ENCODE measurements around the gene PTPN7.
"Not testable (repeated sequence)": the region's sequence is repeated elsewhere in the genome, so short reads cannot be mapped to it uniquely, and the experiment has no call there.

PTPN7 gene

GRCh38 chr1:202181586-202181985 lies 21.2 kb upstream of the PTPN7 start:
- no peak overlapping the region for H2AK5ac ChIP-seq (ENCODE audit: low read length)
- H3K4me2 ChIP-seq (ENCODE audit: low read length): no peak overlapping the region
- H4K5ac ChIP-seq (ENCODE audit: low read length): no peak overlapping the region
- no peaks in the 10 kb centered on the region for H3K79me2 ChIP-seq (ENCODE audit: control insufficient read depth, insufficient read depth, low read length)
- H3K79me1 ChIP-seq (ENCODE audit: low read length): no peaks in the 10 kb centered on the region
- H3K23ac ChIP-seq (ENCODE audit: low read length): no peak overlapping the region
- no peak overlapping the region for H2BK5ac ChIP-seq (ENCODE audit: low read length)
- DNase-seq: no peak
- H2BK15ac ChIP-seq (replicated peaks; ENCODE audit: low read depth): no peak overlapping the region
- H2BK120ac ChIP-seq (ENCODE audit: low read depth, low read length): no peak overlapping the region
- no peak overlapping the region for H3K4me3 ChIP-seq (ENCODE audit: low read length)
- no peaks in the 10 kb centered on the region for H3K27me3 ChIP-seq (ENCODE audit: insufficient read depth, low read length, poor library complexity)
- no peak overlapping the region for H3K9ac ChIP-seq (ENCODE audit: low read length)
- no peak overlapping the region for H4K8ac ChIP-seq (ENCODE audit: low read depth, low read length)
- H3K36me3 ChIP-seq (ENCODE audit: control insufficient read depth, insufficient read depth, low read length): no peaks in the 10 kb centered on the region
- no peaks in the 10 kb centered on the region for H3K4me1 ChIP-seq (ENCODE audit: control insufficient read depth, low read depth, low read length)
- no peak overlapping the region for H3K18ac ChIP-seq (ENCODE audit: low read length)
- no peak overlapping the region for H3K56ac ChIP-seq (ENCODE audit: low read length)
- H3K4ac ChIP-seq (ENCODE audit: low read depth, low read length): no peak overlapping the region
- H3K27ac ChIP-seq (ENCODE audit: low read depth, low read length): no peak overlapping the region
- no CpG with 5 or more reads among the region's 7 CpGs for WGBS (ENCODE audit: extremely low coverage, insufficient coverage, low lambda C conversion rate)

GRCh38 chr1:202180751-202181139 lies 20.3 kb upstream of the PTPN7 start:
- not testable (repeated sequence) for H3K79me2 ChIP-seq (ENCODE audit: control insufficient read depth, insufficient read depth, low read length); H3K18ac ChIP-seq (ENCODE audit: low read length); DNase-seq; H3K27me3 ChIP-seq (ENCODE audit: insufficient read depth, low read length, poor library complexity); H4K8ac ChIP-seq (ENCODE audit: low read depth, low read length); H3K79me1 ChIP-seq (ENCODE audit: low read length); H3K4me1 ChIP-seq (ENCODE audit: control insufficient read depth, low read depth, low read length); H2AK5ac ChIP-seq (ENCODE audit: low read length); H2BK15ac ChIP-seq (replicated peaks; ENCODE audit: low read depth); H3K23ac ChIP-seq (ENCODE audit: low read length); H2BK120ac ChIP-seq (ENCODE audit: low read depth, low read length); H3K56ac ChIP-seq (ENCODE audit: low read length); H3K9ac ChIP-seq (ENCODE audit: low read length); H3K36me3 ChIP-seq (ENCODE audit: control insufficient read depth, insufficient read depth, low read length); H3K4me3 ChIP-seq (ENCODE audit: low read length); H4K5ac ChIP-seq (ENCODE audit: low read length); H2BK5ac ChIP-seq (ENCODE audit: low read length); H3K4me2 ChIP-seq (ENCODE audit: low read length); H3K4ac ChIP-seq (ENCODE audit: low read depth, low read length); H3K27ac ChIP-seq (ENCODE audit: low read depth, low read length)
- WGBS (ENCODE audit: extremely low coverage, insufficient coverage, low lambda C conversion rate): no CpG with 5 or more reads among the region's 2 CpGs

- H3K4me2 ChIP-seq (ENCODE audit: low read length): no peak overlapping the region
- no peak overlapping the region for H3K23ac ChIP-seq (ENCODE audit: low read length)
- H3K4me3 ChIP-seq (ENCODE audit: low read length): no peak overlapping the region
- no peaks in the 10 kb centered on the region for H3K36me3 ChIP-seq (ENCODE audit: control insufficient read depth, insufficient read depth, low read length)
- H3K27ac ChIP-seq (ENCODE audit: low read depth, low read length): no peak overlapping the region
- H3K79me1 ChIP-seq (ENCODE audit: low read length): no peaks in the 10 kb centered on the region
- no peak overlapping the region for H3K56ac ChIP-seq (ENCODE audit: low read length)
- no peak overlapping the region for H4K8ac ChIP-seq (ENCODE audit: low read depth, low read length)
- H2BK15ac ChIP-seq (replicated peaks; ENCODE audit: low read depth): no peak overlapping the region
- no peak overlapping the region for H2BK5ac ChIP-seq (ENCODE audit: low read length)
- no peak overlapping the region for H2AK5ac ChIP-seq (ENCODE audit: low read length)
- no peak overlapping the region for H2BK120ac ChIP-seq (ENCODE audit: low read depth, low read length)
- no peak overlapping the region for H4K5ac ChIP-seq (ENCODE audit: low read length)
- H3K18ac ChIP-seq (ENCODE audit: low read length): no peak overlapping the region
- H3K27me3 ChIP-seq (ENCODE audit: insufficient read depth, low read length, poor library complexity): no peaks in the 10 kb centered on the region
- H3K4me1 ChIP-seq (ENCODE audit: control insufficient read depth, low read depth, low read length): no peaks in the 10 kb centered on the region
- DNase-seq: no peak
- no peak overlapping the region for H3K4ac ChIP-seq (ENCODE audit: low read depth, low read length)
- H3K9ac ChIP-seq (ENCODE audit: low read length): no peak overlapping the region
- no peaks in the 10 kb centered on the region for H3K79me2 ChIP-seq (ENCODE audit: control insufficient read depth, insufficient read depth, low read length)
- no CpG with 5 or more reads among the region's 19 CpGs for WGBS (ENCODE audit: extremely low coverage, insufficient coverage, low lambda C conversion rate)
Measured at GRCh38 chr1:202179828-202180750, 19.7 kb upstream of the PTPN7 start.

- H3K56ac ChIP-seq (ENCODE audit: low read length): no peak overlapping the region
- no peak overlapping the region for H3K4ac ChIP-seq (ENCODE audit: low read depth, low read length)
Measured at GRCh38 chr1:202176949-202177927, 16.8 kb upstream of the PTPN7 start.

GRCh38 chr1:202173993-202174392 lies 13.6 kb upstream of the PTPN7 start:
- no peaks in the 10 kb centered on the region for H3K79me2 ChIP-seq (ENCODE audit: control insufficient read depth, insufficient read depth, low read length)
- no peak overlapping the region for H4K8ac ChIP-seq (ENCODE audit: low read depth, low read length)
- H3K36me3 ChIP-seq (ENCODE audit: control insufficient read depth, insufficient read depth, low read length): no peaks in the 10 kb centered on the region
- no peak overlapping the region for H2BK5ac ChIP-seq (ENCODE audit: low read length)
- H2BK120ac ChIP-seq (ENCODE audit: low read depth, low read length): no peak overlapping the region
- no peak overlapping the region for H3K18ac ChIP-seq (ENCODE audit: low read length)
- H3K27me3 ChIP-seq (ENCODE audit: insufficient read depth, low read length, poor library complexity): no peaks in the 10 kb centered on the region
- no peak overlapping the region for H3K9ac ChIP-seq (ENCODE audit: low read length)
- no peak overlapping the region for H2AK5ac ChIP-seq (ENCODE audit: low read length)
- no peaks in the 10 kb centered on the region for H3K79me1 ChIP-seq (ENCODE audit: low read length)
- no CpG with 5 or more reads among the region's 7 CpGs for WGBS (ENCODE audit: extremely low coverage, insufficient coverage, low lambda C conversion rate)
- H3K4me3 ChIP-seq (ENCODE audit: low read length): no peak overlapping the region
- H3K23ac ChIP-seq (ENCODE audit: low read length): no peak overlapping the region
- H2BK15ac ChIP-seq (replicated peaks; ENCODE audit: low read depth): no peak overlapping the region
- H4K5ac ChIP-seq (ENCODE audit: low read length): no peak overlapping the region
- no peaks in the 10 kb centered on the region for H3K4me1 ChIP-seq (ENCODE audit: control insufficient read depth, low read depth, low read length)
- H3K56ac ChIP-seq (ENCODE audit: low read length): no peak overlapping the region
- DNase-seq: no peak
- H3K27ac ChIP-seq (ENCODE audit: low read depth, low read length): no peak overlapping the region
- no peak overlapping the region for H3K4ac ChIP-seq (ENCODE audit: low read depth, low read length)
- no peak overlapping the region for H3K4me2 ChIP-seq (ENCODE audit: low read length)

More at GRCh38 chr1:202176949-202177927, 16.8 kb upstream of the PTPN7 start:
- Histone ChIP-seq H2BK5ac (ENCODE audit: low read length) (no peak overlapping the region), H3K23ac (ENCODE audit: low read length) (no peak overlapping the region), H3K79me1 (ENCODE audit: low read length) (no peaks in the 10 kb centered on the region), H3K27ac (ENCODE audit: low read depth, low read length) (no peak overlapping the region), H2AK5ac (ENCODE audit: low read length) (no peak overlapping the region), H3K79me2 (ENCODE audit: control insufficient read depth, insufficient read depth, low read length) (no peaks in the 10 kb centered on the region), H3K4me3 (ENCODE audit: low read length) (no peak overlapping the region), H2BK120ac (ENCODE audit: low read depth, low read length) (no peak overlapping the region), H3K4me2 (ENCODE audit: low read length) (no peak overlapping the region), H3K18ac (ENCODE audit: low read length) (no peak overlapping the region), H3K27me3 (ENCODE audit: insufficient read depth, low read length, poor library complexity) (no peaks in the 10 kb centered on the region), H2BK15ac (replicated peaks; ENCODE audit: low read depth) (no peak overlapping the region), H3K4me1 (ENCODE audit: control insufficient read depth, low read depth, low read length) (no peaks in the 10 kb centered on the region), H3K9ac (ENCODE audit: low read length) (no peak overlapping the region), H4K8ac (ENCODE audit: low read depth, low read length) (no peak overlapping the region), H4K5ac (ENCODE audit: low read length) (no peak overlapping the region), H3K36me3 (ENCODE audit: control insufficient read depth, insufficient read depth, low read length) (no peaks in the 10 kb centered on the region)
- no peak for DNase-seq
- no CpG with 5 or more reads among the region's 29 CpGs for WGBS (ENCODE audit: extremely low coverage, insufficient coverage, low lambda C conversion rate)
